Inflammatory macrophage treated with lipopolysaccharide for 4 hours (primary cell): ENCODE results near the gene PDE8A.
"Not testable (repeated sequence)": the region's sequence is repeated elsewhere in the genome, so short reads cannot be mapped to it uniquely, and the experiment has no call there.

Experiments used
- DNase-seq: peaks from one replicate; pipeline ENCODE4 v3.0.0-alpha.2; 2020

The PDE8A gene

GRCh38 chr15:84961114-84961452 is 20.6 kb upstream of the PDE8A start:
- DNase-seq: no peak

- no peak for DNase-seq
Observed at GRCh38 chr15:84961707-84962106, 19.9 kb upstream of the PDE8A start.

- no peak for DNase-seq
Observed at GRCh38 chr15:84962955-84963354, 18.7 kb upstream of the PDE8A start.

- DNase-seq: peak; percentile 38
Observed at GRCh38 chr15:84967380-84967779, 14.3 kb upstream of the PDE8A start.

GRCh38 chr15:84968301-84968700 is 13.4 kb upstream of the PDE8A start:
- DNase-seq: no peak

GRCh38 chr15:84969257-84969656 is 12.4 kb upstream of the PDE8A start:
- no peak for DNase-seq

- no peak for DNase-seq
Observed at GRCh38 chr15:84970843-84971242, 10.8 kb upstream of the PDE8A start.

GRCh38 chr15:84973492-84974460 is 7.9 kb upstream of the PDE8A start:
- DNase-seq: no peak

GRCh38 chr15:84975871-84976351 is 5.7 kb upstream of the PDE8A start:
- no peak for DNase-seq

- no peak for DNase-seq
Observed at GRCh38 chr15:84976746-84977345, 4.8 kb upstream of the PDE8A start.

GRCh38 chr15:84979651-84980050 is 2.0 kb upstream of the PDE8A start:
- DNase-seq: no peak

- DNase-seq: peak; percentile 80
Observed at GRCh38 chr15:84980196-84981053, 1.2 kb upstream of the PDE8A start.

- peak; percentile 98 for DNase-seq
Observed at GRCh38 chr15:84981054-84981710, 474 bp upstream of the PDE8A start.

GRCh38 chr15:84982301-84982920 is 755 bp downstream of the PDE8A start:
- DNase-seq: peak; percentile 92

GRCh38 chr15:84983294-84983693 is 1.6 kb downstream of the PDE8A start:
- DNase-seq: peak; percentile 67

- no peak for DNase-seq
Observed at GRCh38 chr15:84983711-84984110, 2.1 kb downstream of the PDE8A start.

GRCh38 chr15:84985158-84985557 is 3.5 kb downstream of the PDE8A start:
- DNase-seq: no peak

- not testable (repeated sequence) for DNase-seq
Observed at GRCh38 chr15:84987351-84987750, 5.7 kb downstream of the PDE8A start.

GRCh38 chr15:84987949-84988624 is 6.4 kb downstream of the PDE8A start:
- no peak for DNase-seq

GRCh38 chr15:84988909-84989644 is 7.4 kb downstream of the PDE8A start:
- DNase-seq: no peak

GRCh38 chr15:84990507-84990906 is 8.9 kb downstream of the PDE8A start:
- DNase-seq: no peak
